ENCODE measurements around the gene SHISA6. TPM values are rescaled to one million over a fixed set of nuclear protein-coding genes. Genes with fewer than 3 reads are reported as not detected.

SHISA6 gene
- total and polyA plus RNA-seq, 11 donors: 0.16 to 1.0 (median 0.29) TPM

DNA sequence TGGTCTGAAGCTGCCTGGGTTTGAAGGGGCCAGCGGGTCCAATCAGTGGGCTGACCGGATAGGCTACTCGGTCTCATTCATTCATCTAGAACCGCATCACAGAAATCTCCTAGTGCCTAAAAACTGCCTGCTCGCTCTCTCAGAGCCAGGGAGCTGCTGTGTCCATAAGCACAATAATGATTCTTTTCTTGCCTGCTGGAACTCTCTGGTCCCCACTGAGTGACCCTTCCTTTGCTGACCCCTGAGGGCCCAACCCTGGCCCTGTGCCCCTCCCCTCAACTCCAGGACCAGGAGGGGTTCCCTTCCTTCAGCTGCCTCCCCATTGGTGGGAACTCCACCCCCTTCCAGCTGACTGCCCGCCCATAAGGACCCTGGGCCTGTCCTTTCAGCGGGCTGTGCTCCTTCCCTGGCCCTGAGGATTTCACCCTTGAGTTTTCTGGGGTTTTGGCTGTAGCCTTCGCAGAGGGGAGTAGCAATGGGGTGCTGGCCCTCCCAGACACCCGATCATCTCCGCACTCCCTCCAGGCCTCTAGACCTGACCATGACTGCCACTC is 317.7 kb downstream of the SHISA6 start:
- no peaks in the 10 kb centered on the region for H3K9me3 ChIP-seq
- peaks cover 0 to 6% (median 0%) of the 10 kb centered on the region in 9 donors for H3K27me3 ChIP-seq
- H3K4me1 ChIP-seq: no peaks in the 10 kb centered on the region
- no peak for TF ChIP-seq POLR2A (IDR thresholded peaks at IDR 0.05)
- TF ChIP-seq, protein P1, sequence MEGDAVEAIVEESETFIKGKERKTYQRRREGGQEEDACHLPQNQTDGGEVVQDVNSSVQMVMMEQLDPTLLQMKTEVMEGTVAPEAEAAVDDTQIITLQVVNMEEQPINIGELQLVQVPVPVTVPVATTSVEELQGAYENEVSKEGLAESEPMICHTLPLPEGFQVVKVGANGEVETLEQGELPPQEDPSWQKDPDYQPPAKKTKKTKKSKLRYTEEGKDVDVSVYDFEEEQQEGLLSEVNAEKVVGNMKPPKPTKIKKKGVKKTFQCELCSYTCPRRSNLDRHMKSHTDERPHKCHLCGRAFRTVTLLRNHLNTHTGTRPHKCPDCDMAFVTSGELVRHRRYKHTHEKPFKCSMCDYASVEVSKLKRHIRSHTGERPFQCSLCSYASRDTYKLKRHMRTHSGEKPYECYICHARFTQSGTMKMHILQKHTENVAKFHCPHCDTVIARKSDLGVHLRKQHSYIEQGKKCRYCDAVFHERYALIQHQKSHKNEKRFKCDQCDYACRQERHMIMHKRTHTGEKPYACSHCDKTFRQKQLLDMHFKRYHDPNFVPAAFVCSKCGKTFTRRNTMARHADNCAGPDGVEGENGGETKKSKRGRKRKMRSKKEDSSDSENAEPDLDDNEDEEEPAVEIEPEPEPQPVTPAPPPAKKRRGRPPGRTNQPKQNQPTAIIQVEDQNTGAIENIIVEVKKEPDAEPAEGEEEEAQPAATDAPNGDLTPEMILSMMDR (IDR thresholded peaks at IDR 0.05): no peak
- WGBS, 4 donors: 91 to 95% (median 91%) methylated on average over 10 of the region's 10 CpGs
- DNase-seq (no peak), ATAC-seq (no peak)
- H3K27ac ChIP-seq: no peak overlapping the region
- intact Hi-C loops (cut with DNase I): no loop called here
- no peaks in the 10 kb centered on the region for H3K36me3 ChIP-seq
- no peak overlapping the region for H3K4me3 ChIP-seq

- 65 to 75% (median 73%) methylated on average over 7 of the region's 7 CpGs for WGBS, 4 donors
Measured at GRCh38 chr17:11559601-11560000, 318.6 kb downstream of the SHISA6 start.

GRCh38 chr17:11561281-11561680 is 320.3 kb downstream of the SHISA6 start:
- Histone ChIP-seq H3K36me3 (no peaks in the 10 kb centered on the region), H3K4me3 (no peak overlapping the region), H3K27ac (no peak overlapping the region), H3K4me1 (no peaks in the 10 kb centered on the region), H3K27me3 (peaks cover 0 to 3% (median 0%) of the 10 kb centered on the region in 9 donors), H3K9me3 (no peaks in the 10 kb centered on the region)
- ATAC-seq (no peak), DNase-seq (no peak)
- intact Hi-C loops (cut with DNase I): no loop called here
- WGBS, 4 donors: 78 to 95% (median 85%) methylated on average over 1 of the region's 1 CpG
- no peak for TF ChIP-seq POLR2A (IDR thresholded peaks at IDR 0.05)
- TF ChIP-seq, protein P1 (IDR thresholded peaks at IDR 0.05): no peak

More at GRCh38 chr17:11559601-11560000, 318.6 kb downstream of the SHISA6 start:
- Histone ChIP-seq H3K36me3 (no peaks in the 10 kb centered on the region), H3K27ac (no peak overlapping the region), H3K4me3 (no peak overlapping the region), H3K27me3 (peaks cover 0 to 6% (median 0%) of the 10 kb centered on the region in 9 donors), H3K4me1 (no peaks in the 10 kb centered on the region), H3K9me3 (no peaks in the 10 kb centered on the region)
- ATAC-seq (no peak), DNase-seq (no peak)
- no peak for TF ChIP-seq POLR2A (IDR thresholded peaks at IDR 0.05)
- TF ChIP-seq, protein P1 (IDR thresholded peaks at IDR 0.05): no peak
- intact Hi-C loops (cut with DNase I): no loop called here

DNA sequence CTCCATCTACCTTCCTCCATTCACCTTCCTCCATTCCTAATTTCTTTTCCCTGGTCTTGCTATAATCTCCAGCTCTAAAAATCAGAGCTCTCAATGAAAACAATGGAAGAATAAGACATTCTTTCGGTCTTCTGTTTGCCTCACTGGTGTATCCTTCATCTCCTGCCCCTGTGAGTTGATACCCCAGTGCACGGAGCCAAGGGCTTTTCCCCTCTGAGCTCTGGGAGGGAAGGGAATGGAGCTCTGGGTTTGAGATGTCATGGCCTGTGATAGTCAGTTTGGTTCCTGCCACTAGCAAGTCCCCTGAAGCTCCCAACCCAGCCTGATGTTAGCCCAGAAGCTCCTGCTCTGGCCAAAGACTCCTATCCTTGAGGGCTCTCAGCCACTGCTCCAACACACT is 320.7 kb downstream of the SHISA6 start:
- Histone ChIP-seq H3K4me1 (no peaks in the 10 kb centered on the region), H3K9me3 (no peaks in the 10 kb centered on the region), H3K4me3 (no peak overlapping the region), H3K27ac (no peak overlapping the region), H3K36me3 (no peaks in the 10 kb centered on the region), H3K27me3 (peaks cover 0 to 3% (median 0%) of the 10 kb centered on the region in 9 donors)
- no peak for DNase-seq
- TF ChIP-seq, protein P1 (IDR thresholded peaks at IDR 0.05): no peak
- TF ChIP-seq POLR2A (IDR thresholded peaks at IDR 0.05): no peak
- ATAC-seq: no peak
- intact Hi-C loops (cut with DNase I): no loop called here
- 56 to 85% (median 76%) methylated on average over 2 of the region's 2 CpGs for WGBS, 4 donors

Measured in heart left ventricle (tissue), 16 donors.